ENCODE measurements around the gene THSD4. TPM values are rescaled to one million over a fixed set of nuclear protein-coding genes. Genes with fewer than 3 reads are reported as not detected.

THSD4 gene
- total RNA-seq, 1 experiment from 2014 or later: 29.0 TPM

GRCh38 chr15:71435552-71435951, 320.3 kb downstream of the THSD4 start:
- no peak overlapping the region for H3K9ac ChIP-seq (ENCODE audit: low read length)
- peaks cover 34% of the 10 kb centered on the region for H3K4me1 ChIP-seq (ENCODE audit: insufficient read depth, low read length)
- no peak for TF ChIP-seq CTCF (conservative IDR thresholded peaks at IDR 0.05; ENCODE audit: low read depth, low read length)
- TF ChIP-seq EZH2 (IDR thresholded peaks at IDR 0.05; ENCODE audit: low read length, unreplicated experiment): no peak
- TF ChIP-seq EZH2phosphoT487 (IDR thresholded peaks at IDR 0.05; ENCODE audit: borderline replicate concordance, low read length): no peak
- no peak overlapping the region for H2AFZ ChIP-seq (ENCODE audit: low read length)
- H3K4me2 ChIP-seq (ENCODE audit: low read length): no peak overlapping the region
- no peak overlapping the region for H3K27ac ChIP-seq (ENCODE audit: low read length)
- H3K4me3 ChIP-seq (ENCODE audit: low read length): no peak overlapping the region
- H3F3A ChIP-seq (ENCODE audit: low read length, unreplicated experiment): no peaks in the 10 kb centered on the region
- ATAC-seq (no peak), DNase-seq (peak; percentile 0)
- ChIA-PET CTCF (no interaction called here), POLR2A (ENCODE audit: unreplicated experiment) (no interaction called here)
- H4K20me1 ChIP-seq (ENCODE audit: low read length): no peaks in the 10 kb centered on the region
- no peaks in the 10 kb centered on the region for H3K79me2 ChIP-seq (ENCODE audit: low read length)
- no peaks in the 10 kb centered on the region for H3K27me3 ChIP-seq (ENCODE audit: low read length)
- no peaks in the 10 kb centered on the region for H3K9me3 ChIP-seq (ENCODE audit: low read length)
- no peaks in the 10 kb centered on the region for H3K9me2 ChIP-seq (replicated peaks; ENCODE audit: low read length)
- intact Hi-C loops (cut with micrococcal nuclease): no loop called here
- no TSS peak for BruUV-seq (replicated peaks)
- peaks cover 9% of the 10 kb centered on the region; the same call in 1 of the 2 replicates for H3K36me3 ChIP-seq (ENCODE audit: low read depth, low read length)

GRCh38 chr15:71436854-71437253, 321.6 kb downstream of the THSD4 start:
- POLR2A ChIA-PET (ENCODE audit: unreplicated experiment): no interaction called here
- no peak overlapping the region for H2AFZ ChIP-seq (ENCODE audit: low read length)
- no peaks in the 10 kb centered on the region for H3F3A ChIP-seq (ENCODE audit: low read length, unreplicated experiment)
- CTCF ChIA-PET: no interaction called here
- intact Hi-C loops (cut with micrococcal nuclease): no loop called here
- H3K36me3 ChIP-seq (ENCODE audit: low read depth, low read length): peaks cover 9% of the 10 kb centered on the region; the same call in 1 of the 2 replicates
- no peaks in the 10 kb centered on the region for H3K9me3 ChIP-seq (ENCODE audit: low read length)
- H4K20me1 ChIP-seq (ENCODE audit: low read length): no peaks in the 10 kb centered on the region
- TF ChIP-seq EZH2phosphoT487 (IDR thresholded peaks at IDR 0.05; ENCODE audit: borderline replicate concordance, low read length) (no peak), CTCF (conservative IDR thresholded peaks at IDR 0.05; ENCODE audit: low read depth, low read length) (no peak), EZH2 (IDR thresholded peaks at IDR 0.05; ENCODE audit: low read length, unreplicated experiment) (no peak)
- no peak for ATAC-seq
- H3K4me1 ChIP-seq (ENCODE audit: insufficient read depth, low read length): peaks cover 40% of the 10 kb centered on the region
- no TSS peak for BruUV-seq (replicated peaks)
- H3K27ac ChIP-seq (ENCODE audit: low read length): no peak overlapping the region; the same call in 1 of the 2 replicates
- no peaks in the 10 kb centered on the region for H3K9me2 ChIP-seq (replicated peaks; ENCODE audit: low read length)
- H3K4me3 ChIP-seq (ENCODE audit: low read length): no peak overlapping the region
- H3K4me2 ChIP-seq (ENCODE audit: low read length): no peak overlapping the region
- no peak for DNase-seq
- no peaks in the 10 kb centered on the region for H3K27me3 ChIP-seq (ENCODE audit: low read length)
- H3K9ac ChIP-seq (ENCODE audit: low read length): no peak overlapping the region
- no peaks in the 10 kb centered on the region for H3K79me2 ChIP-seq (ENCODE audit: low read length)

- ATAC-seq: no peak
- no peak overlapping the region for H3K9ac ChIP-seq (ENCODE audit: low read length)
- H3K4me1 ChIP-seq (ENCODE audit: insufficient read depth, low read length): peaks cover 40% of the 10 kb centered on the region
- intact Hi-C loops (cut with micrococcal nuclease): no loop called here
- no peak overlapping the region for H2AFZ ChIP-seq (ENCODE audit: low read length)
- DNase-seq: peak; percentile 1
- no peaks in the 10 kb centered on the region for H3F3A ChIP-seq (ENCODE audit: low read length, unreplicated experiment)
- BruUV-seq (replicated peaks): TSS peak; percentile 98
- ChIA-PET POLR2A (ENCODE audit: unreplicated experiment) (interaction anchor here (0.7 kb wide), 1 partner anchor 315 kb away, joined by 3 read pairs; no protein-coding TSS in a partner anchor), CTCF (interaction anchor here (0.7 to 0.8 kb wide), 2 partner anchors 248 to 328 kb away, joined by 3 read pairs; no protein-coding TSS in a partner anchor)
- H3K4me2 ChIP-seq (ENCODE audit: low read length): no peak overlapping the region
- H3K9me3 ChIP-seq (ENCODE audit: low read length): no peaks in the 10 kb centered on the region
- no peaks in the 10 kb centered on the region for H3K9me2 ChIP-seq (replicated peaks; ENCODE audit: low read length)
- no peak overlapping the region for H3K4me3 ChIP-seq (ENCODE audit: low read length)
- H3K79me2 ChIP-seq (ENCODE audit: low read length): no peaks in the 10 kb centered on the region
- H3K36me3 ChIP-seq (ENCODE audit: low read depth, low read length): peaks cover 9% of the 10 kb centered on the region; the same call in 1 of the 2 replicates
- no peak for TF ChIP-seq EZH2 (IDR thresholded peaks at IDR 0.05; ENCODE audit: low read length, unreplicated experiment)
- no peak for TF ChIP-seq CTCF (conservative IDR thresholded peaks at IDR 0.05; ENCODE audit: low read depth, low read length)
- TF ChIP-seq EZH2phosphoT487 (IDR thresholded peaks at IDR 0.05; ENCODE audit: borderline replicate concordance, low read length): no peak
- no peaks in the 10 kb centered on the region for H4K20me1 ChIP-seq (ENCODE audit: low read length)
- no peaks in the 10 kb centered on the region for H3K27me3 ChIP-seq (ENCODE audit: low read length)
- peak overlapping the region; percentile 75 for H3K27ac ChIP-seq (ENCODE audit: low read length)
These were observed 322.1 kb downstream of the THSD4 start for GRCh38 chr15:71437404-71437803.
